Adrenal gland (tissue), 5 donors: Measurements from ENCODE around the gene ZNF500.

Experiments used
- CTCF ChIP-seq, 6 experiments: fragments of 450-650 bp in 4 of 6; fragments of 200-600 bp in 2 of 6; sonication (generic) in 1 of 6; IDR thresholded peaks; 1 replicate in 5 of 6; 2 replicates in 1 of 6; pipeline versions ENCODE4 v1.5.1 to v1.8.0; 2016 to 2021; ENCODE audit warnings: antibody characterized with exemption in 6 of 6, mild to moderate bottlenecking in 2 of 6, moderate library complexity in 1 of 6
- POLR2A ChIP-seq, 2 donors: fragments of 450-650 bp; IDR thresholded peaks; one replicate each; pipeline ENCODE4 v1.6.1; 2017; ENCODE audit warnings: antibody characterized with exemption in 2 of 2, mild to moderate bottlenecking in 2 of 2, moderate library complexity in 1 of 2
- donor health status: DM: no; HTN: no; CAD: no.

DNA sequence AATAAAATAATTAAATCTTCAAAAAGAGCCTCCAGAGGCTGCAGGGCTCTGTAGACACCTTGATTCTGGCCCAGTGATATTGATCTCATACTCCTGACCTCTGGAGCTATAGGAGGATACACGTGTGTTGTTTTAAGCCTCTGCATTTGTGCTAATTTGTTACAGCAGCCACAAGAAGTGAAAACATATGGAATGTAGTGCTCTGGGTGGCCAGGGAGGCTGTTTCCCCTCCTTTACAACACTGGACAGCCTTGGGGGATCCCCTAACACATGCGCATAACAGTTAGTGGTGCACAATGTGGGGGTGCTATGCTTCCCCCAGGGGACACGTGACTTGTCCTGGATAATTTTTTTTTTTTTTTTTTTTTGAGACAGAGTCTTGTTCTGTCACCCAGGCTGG is 4.7 kb upstream of the ZNF500 start:
- TF ChIP-seq CTCF (IDR thresholded peaks at IDR 0.05) (no peak), POLR2A (IDR thresholded peaks at IDR 0.05) (no peak)
